Mucosa of descending colon (tissue), 3 donors: ENCODE measurements around the gene OLFML2A. TPM values are rescaled to one million over a fixed set of nuclear protein-coding genes. Genes with fewer than 3 reads are reported as not detected.

Experiments
- ATAC-seq: fragments of 200-7000 bp; cut with Tn5 transposase; one replicate; pipeline ENCODE4 v1.9.1; 2020; ENCODE audit warnings: mild to moderate bottlenecking, moderate library complexity
- DNase-seq, 3 donors: peaks; one replicate each; pipeline ENCODE4 v3.0.0-alpha.2; 2020
- H3K36me3 ChIP-seq: fragments of 200-600 bp; one replicate; pipeline ENCODE4 v1.8.0; 2021; ENCODE audit warnings: low read depth, mild to moderate bottlenecking
- H3K4me1 ChIP-seq: fragments of 200-600 bp; one replicate; pipeline ENCODE4 v1.8.0; 2021; ENCODE audit warnings: low read depth, mild to moderate bottlenecking
- H3K4me3 ChIP-seq: fragments of 200-600 bp; one replicate; pipeline ENCODE4 v1.8.0; 2021; ENCODE audit warnings: mild to moderate bottlenecking
- H3K9me3 ChIP-seq: fragments of 200-600 bp; one replicate; pipeline ENCODE4 v1.8.0; 2021; ENCODE audit warnings: mild to moderate bottlenecking
- intact Hi-C, 2 donors: fragments of 100-400 bp; cut with DNase I in 1 of 2; cut with micrococcal nuclease in 1 of 2; formaldehyde crosslinking; loops; one replicate each; pipeline versions ENCODE4 v1.11.0 to v1.11.1; 2022; cut with DNase I, micrococcal nuclease
- total RNA-seq, 3 donors: library from RNA; stranded (reverse); fragmentation: NEBNext Ultra II Directional in 2 of 3; extraction: Animal tissue kit (Norgen Biotek cat#: 25700) in 2 of 3; gene quantifications; one replicate each; pipeline versions ENCODE4 v1.2.1 to v1.2.4, GENCODE V29; 2021 to 2023
- TF ChIP-seq, protein P1 (sequence below): fragments of 200-600 bp; IDR thresholded peaks from one replicate; pipeline ENCODE4 v1.8.0; 2022; ENCODE audit warnings: antibody characterized with exemption, mild to moderate bottlenecking
- donor health status: DM: no; HTN: no; CAD: no; lungs with moderate emphysema.
- donor health status: DM: no; HTN: no; CAD: no.
- donor health status: DM: no; HTN: yes; CAD: no.

The OLFML2A gene
- total RNA-seq, 3 donors from 2014 or later = 2.8 to 48.3 (median 4.7) TPM

DNA sequence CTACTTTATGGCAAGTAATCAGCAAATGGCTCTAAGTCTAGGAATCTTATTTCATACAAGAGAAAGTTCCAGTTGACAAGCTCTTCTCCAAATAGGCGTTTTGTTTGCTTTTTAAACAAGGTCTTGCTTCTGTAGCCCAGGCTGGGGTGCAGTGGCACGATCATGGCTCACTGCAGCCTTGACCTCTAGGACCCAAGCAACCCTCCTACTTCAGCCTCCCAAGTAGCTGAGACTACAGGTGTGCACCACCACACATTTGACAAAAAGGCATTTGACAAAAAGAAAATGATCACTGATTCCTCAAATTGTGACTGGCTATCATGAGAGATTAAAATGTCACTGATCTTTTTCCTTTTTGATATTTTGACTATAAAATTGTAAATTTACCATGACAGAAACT lies 37.6 kb upstream of the OLFML2A start:
- ATAC-seq (no peak), DNase-seq (peak in 1 of 3 donors; percentile 19)
- Histone ChIP-seq H3K9me3 (no peaks in the 10 kb centered on the region), H3K4me3 (no peak overlapping the region), H3K4me1 (peaks cover 11% of the 10 kb centered on the region), H3K36me3 (no peaks in the 10 kb centered on the region)
- TF ChIP-seq, protein P1, sequence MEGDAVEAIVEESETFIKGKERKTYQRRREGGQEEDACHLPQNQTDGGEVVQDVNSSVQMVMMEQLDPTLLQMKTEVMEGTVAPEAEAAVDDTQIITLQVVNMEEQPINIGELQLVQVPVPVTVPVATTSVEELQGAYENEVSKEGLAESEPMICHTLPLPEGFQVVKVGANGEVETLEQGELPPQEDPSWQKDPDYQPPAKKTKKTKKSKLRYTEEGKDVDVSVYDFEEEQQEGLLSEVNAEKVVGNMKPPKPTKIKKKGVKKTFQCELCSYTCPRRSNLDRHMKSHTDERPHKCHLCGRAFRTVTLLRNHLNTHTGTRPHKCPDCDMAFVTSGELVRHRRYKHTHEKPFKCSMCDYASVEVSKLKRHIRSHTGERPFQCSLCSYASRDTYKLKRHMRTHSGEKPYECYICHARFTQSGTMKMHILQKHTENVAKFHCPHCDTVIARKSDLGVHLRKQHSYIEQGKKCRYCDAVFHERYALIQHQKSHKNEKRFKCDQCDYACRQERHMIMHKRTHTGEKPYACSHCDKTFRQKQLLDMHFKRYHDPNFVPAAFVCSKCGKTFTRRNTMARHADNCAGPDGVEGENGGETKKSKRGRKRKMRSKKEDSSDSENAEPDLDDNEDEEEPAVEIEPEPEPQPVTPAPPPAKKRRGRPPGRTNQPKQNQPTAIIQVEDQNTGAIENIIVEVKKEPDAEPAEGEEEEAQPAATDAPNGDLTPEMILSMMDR = no peak
- intact Hi-C loops = no loop called here

DNA sequence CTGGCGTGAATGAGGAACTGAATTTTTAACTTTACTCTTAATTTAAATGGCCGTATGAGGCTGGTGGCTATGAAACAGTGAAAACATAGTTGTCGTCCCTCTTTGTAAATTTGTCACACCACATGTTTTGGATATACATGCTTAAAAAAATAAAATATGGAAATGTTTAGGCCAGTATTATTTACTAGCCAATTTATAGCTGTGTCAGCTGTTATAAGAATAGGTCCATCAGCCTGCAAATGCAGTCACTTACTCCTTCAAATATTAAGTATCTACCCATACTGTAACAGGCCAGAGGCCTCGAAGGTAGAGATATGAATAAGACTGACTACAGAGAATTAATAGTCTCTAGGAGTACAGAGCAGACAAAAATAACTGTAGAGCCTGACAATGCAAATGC lies 35.8 kb upstream of the OLFML2A start:
- Histone ChIP-seq H3K4me3 (no peak overlapping the region), H3K9me3 (no peaks in the 10 kb centered on the region), H3K4me1 (peaks cover 2% of the 10 kb centered on the region), H3K36me3 (no peaks in the 10 kb centered on the region)
- intact Hi-C loops = no loop called here
- DNase-seq = no peak
- TF ChIP-seq, protein P1 = no peak
- ATAC-seq = no peak

DNA sequence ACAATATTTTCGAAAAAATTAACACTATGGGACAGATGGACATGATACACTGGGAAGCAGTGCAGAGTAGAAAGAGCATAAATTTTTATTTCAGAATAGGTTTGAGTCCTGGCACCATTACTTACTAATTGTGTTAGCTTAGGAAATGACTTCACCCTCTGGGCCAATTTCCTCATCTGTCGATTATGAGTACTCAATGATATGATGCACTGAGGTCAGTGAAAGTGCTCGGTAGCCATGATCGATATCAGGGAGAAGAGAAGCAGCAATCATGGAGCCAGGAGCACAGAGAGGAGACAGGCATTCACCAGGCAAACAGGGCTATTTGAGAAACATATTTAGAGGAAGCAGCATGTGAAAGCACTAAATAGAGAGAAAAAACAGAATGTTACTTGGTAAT lies 35.3 kb upstream of the OLFML2A start:
- Histone ChIP-seq H3K4me3 (no peak overlapping the region), H3K36me3 (no peaks in the 10 kb centered on the region), H3K4me1 (peaks cover 2% of the 10 kb centered on the region), H3K9me3 (no peaks in the 10 kb centered on the region)
- intact Hi-C loops = no loop called here
- ATAC-seq = no peak
- no peak for DNase-seq
- TF ChIP-seq, protein P1 = no peak

DNA sequence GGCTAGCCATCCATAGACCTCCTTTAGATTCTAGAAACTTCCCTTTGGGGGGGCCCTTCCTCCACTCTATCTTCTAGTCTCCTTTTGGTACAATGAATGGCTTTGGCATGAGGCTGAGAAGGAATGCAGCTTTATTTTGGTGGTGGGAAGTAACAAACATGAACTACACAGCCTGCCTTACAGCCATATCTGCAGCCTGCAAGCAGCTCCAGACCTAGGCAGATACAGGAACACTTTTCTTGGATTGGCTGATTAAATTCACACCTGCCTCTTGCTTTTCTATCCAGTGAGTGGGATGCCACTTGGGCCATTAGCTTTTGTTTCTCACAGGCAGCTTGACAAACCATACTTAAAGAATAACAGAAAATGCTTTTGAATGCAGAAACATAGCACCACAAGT lies 34.0 kb upstream of the OLFML2A start:
- Histone ChIP-seq H3K36me3 (no peaks in the 10 kb centered on the region), H3K4me1 (peaks cover 2% of the 10 kb centered on the region), H3K9me3 (no peaks in the 10 kb centered on the region), H3K4me3 (no peak overlapping the region)
- DNase-seq (no peak), ATAC-seq (no peak)
- TF ChIP-seq, protein P1 = no peak
- intact Hi-C loops = no loop called here

DNA sequence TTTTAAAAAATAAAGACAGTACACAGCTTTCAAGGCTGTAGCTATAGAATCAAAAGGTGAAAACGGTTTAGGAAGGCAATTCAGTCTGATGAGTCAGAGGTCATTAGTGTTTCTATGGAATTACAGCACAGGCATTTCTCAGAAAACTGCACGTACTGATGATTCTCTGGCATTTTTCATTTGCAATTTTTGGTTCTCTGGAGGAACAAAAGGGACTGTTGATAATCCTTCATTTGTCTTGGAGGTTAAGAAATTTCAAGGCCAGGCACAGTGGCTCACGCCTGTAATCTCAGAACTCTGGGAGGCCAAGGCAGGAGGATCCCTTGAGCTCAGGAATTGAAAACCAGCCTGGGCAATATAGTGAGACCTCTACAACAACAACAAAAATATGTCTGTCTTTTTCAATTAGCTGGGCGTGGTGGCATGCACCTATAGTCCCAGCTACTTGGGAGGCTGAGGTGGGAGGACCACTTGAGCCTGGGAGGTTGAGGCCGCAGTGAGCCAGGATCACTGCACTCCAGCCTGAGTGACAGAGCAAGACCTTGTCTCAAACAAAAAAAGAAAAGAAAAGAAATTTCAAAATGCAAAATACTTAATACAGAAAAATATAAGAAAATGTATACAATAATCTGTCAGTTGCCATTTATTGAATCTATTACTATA lies 33.1 kb upstream of the OLFML2A start:
- intact Hi-C loops = no loop called here
- no peaks in the 10 kb centered on the region for H3K9me3 ChIP-seq

More for the DNA sequence above, 33.1 kb upstream of the OLFML2A start:
- ATAC-seq (peak; percentile 71), DNase-seq (no peak)
- H3K4me3 ChIP-seq = no peak overlapping the region
- H3K4me1 ChIP-seq = peaks cover 2% of the 10 kb centered on the region
- no peaks in the 10 kb centered on the region for H3K36me3 ChIP-seq
- TF ChIP-seq, protein P1 = no peak
